Mesenchymal stem cell (in vitro differentiated cells and primary cell): ENCODE results near the gene RAP1B.
"Not testable (repeated sequence)": the region's sequence is repeated elsewhere in the genome, so short reads cannot be mapped to it uniquely, and the experiment has no call there.

Source experiments
- DNase-seq: peaks from one replicate; pipeline ENCODE4 v3.0.0-alpha.2; 2013
- H2AFZ ChIP-seq: one replicate; pipeline ENCODE4 v1.6.1; 2013; ENCODE audit warnings: low read depth, mild to moderate bottlenecking, control low read depth, inconsistent platforms, low read length, moderate library complexity
- H2AK5ac ChIP-seq: 2 replicates; pipeline ENCODE4 v1.6.1; 2013; ENCODE audit warnings: low read length, moderate library complexity, mild to moderate bottlenecking, inconsistent platforms; ENCODE audit not compliant: severe bottlenecking
- H2BK120ac ChIP-seq: one replicate; pipeline ENCODE4 v1.6.1; 2013; ENCODE audit warnings: low read depth, mild to moderate bottlenecking, inconsistent platforms, low read length, moderate library complexity
- H2BK12ac ChIP-seq, 2 experiments: one replicate each; pipeline ENCODE4 v1.6.1; 2013; ENCODE audit warnings: inconsistent platforms in 2 of 2, low read length in 2 of 2, mild to moderate bottlenecking in 2 of 2, moderate library complexity in 2 of 2, control low read depth in 1 of 2
- H2BK15ac ChIP-seq: one replicate; pipeline ENCODE4 v1.6.1; 2013; ENCODE audit warnings: mild to moderate bottlenecking, low read depth, inconsistent platforms; ENCODE audit not compliant: poor library complexity, severe bottlenecking
- H2BK5ac ChIP-seq: 2 replicates; pipeline ENCODE4 v1.6.1; 2013; ENCODE audit warnings: low read depth, mild to moderate bottlenecking, low read length, control low read depth, inconsistent platforms; ENCODE audit not compliant: poor library complexity, severe bottlenecking
- H3K14ac ChIP-seq, 2 experiments: one replicate each; pipeline ENCODE4 v1.6.1; 2013; ENCODE audit warnings: inconsistent platforms in 2 of 2, low read length in 2 of 2, control low read depth in 1 of 2, mild to moderate bottlenecking in 1 of 2, moderate library complexity in 1 of 2
- H3K18ac ChIP-seq, 2 experiments: one replicate each; pipeline ENCODE4 v1.6.1; 2013; ENCODE audit warnings: inconsistent platforms in 2 of 2, low read length in 2 of 2, control low read depth in 1 of 2, low read depth in 1 of 2, mild to moderate bottlenecking in 1 of 2
- H3K23ac ChIP-seq, 2 experiments: one replicate each; pipeline ENCODE4 v1.6.1; 2013; ENCODE audit warnings: inconsistent platforms in 2 of 2, low read length in 2 of 2, mild to moderate bottlenecking in 2 of 2, moderate library complexity in 2 of 2, control low read depth in 1 of 2
- H3K27ac ChIP-seq: 2 replicates; pipeline ENCODE4 v1.5.1; 2013; ENCODE audit warnings: mild to moderate bottlenecking, moderate library complexity, low read length, control low read depth, inconsistent platforms; ENCODE audit not compliant: poor library complexity, severe bottlenecking
- H3K27me3 ChIP-seq, 2 experiments: 2 replicates each; pipeline versions ENCODE4 v1.6.1 to v1.7.0; 2013; ENCODE audit warnings: low read length in 2 of 2, mild to moderate bottlenecking in 2 of 2, moderate library complexity in 2 of 2, control low read depth in 1 of 2, inconsistent platforms in 1 of 2; ENCODE audit not compliant: control insufficient read depth in 1 of 2, insufficient read depth in 1 of 2
- H3K36me3 ChIP-seq, 2 experiments: 2 replicates each; pipeline versions ENCODE4 v1.6.1 to v1.7.0; 2013; ENCODE audit warnings: low read length in 2 of 2, control low read depth in 1 of 2, inconsistent platforms in 1 of 2, low read depth in 1 of 2, mild to moderate bottlenecking in 1 of 2; ENCODE audit not compliant: insufficient read depth in 2 of 2, control insufficient read depth in 1 of 2
- H3K4ac ChIP-seq, 2 experiments: one replicate each; pipeline ENCODE4 v1.6.1; 2013; ENCODE audit warnings: inconsistent platforms in 2 of 2, low read length in 2 of 2, mild to moderate bottlenecking in 2 of 2, moderate library complexity in 2 of 2, control low read depth in 1 of 2, low read depth in 1 of 2
- H3K4me1 ChIP-seq: 2 replicates; pipeline ENCODE4 v1.6.1; 2013; ENCODE audit warnings: low read depth, low read length, control low read depth; ENCODE audit not compliant: control insufficient read depth, insufficient read depth
- H3K4me2 ChIP-seq: 2 replicates; pipeline ENCODE4 v1.6.1; 2013; ENCODE audit warnings: low read length, mild to moderate bottlenecking, inconsistent platforms; ENCODE audit not compliant: poor library complexity, severe bottlenecking
- H3K4me3 ChIP-seq, 2 experiments: 2 replicates each; pipeline versions ENCODE4 v1.5.1 to v1.7.0; 2013; ENCODE audit warnings: low read length in 2 of 2, mild to moderate bottlenecking in 2 of 2, control low read depth in 1 of 2, low read depth in 1 of 2; ENCODE audit not compliant: insufficient read depth in 1 of 2
- H3K79me1 ChIP-seq: replicated peaks from 2 replicates; pipeline ENCODE4 v1.6.1; 2013; ENCODE audit warnings: mild to moderate bottlenecking, control low read depth, low read length, inconsistent platforms; ENCODE audit not compliant: poor library complexity, severe bottlenecking
- H3K9ac ChIP-seq: 2 replicates; pipeline ENCODE4 v1.7.0; 2013; ENCODE audit warnings: mild to moderate bottlenecking, low read length, moderate library complexity
- H3K9me3 ChIP-seq: 2 replicates; pipeline ENCODE4 v1.7.0; 2013; ENCODE audit warnings: mild to moderate bottlenecking, low read length; ENCODE audit not compliant: control insufficient read depth
- H4K8ac ChIP-seq: one replicate; pipeline ENCODE4 v1.6.1; 2013; ENCODE audit warnings: inconsistent platforms, mild to moderate bottlenecking, low read length, moderate library complexity
- H4K91ac ChIP-seq: one replicate; pipeline ENCODE4 v1.6.1; 2013; ENCODE audit warnings: mild to moderate bottlenecking, low read length, inconsistent platforms
- WGBS: methylation state at CpG from one replicate; pipeline ENCODE4 v1.1.7; 2013; ENCODE audit warnings: mixed read lengths; 5-methylcytosine and 5-hydroxymethylcytosine counted together

RAP1B gene

DNA sequence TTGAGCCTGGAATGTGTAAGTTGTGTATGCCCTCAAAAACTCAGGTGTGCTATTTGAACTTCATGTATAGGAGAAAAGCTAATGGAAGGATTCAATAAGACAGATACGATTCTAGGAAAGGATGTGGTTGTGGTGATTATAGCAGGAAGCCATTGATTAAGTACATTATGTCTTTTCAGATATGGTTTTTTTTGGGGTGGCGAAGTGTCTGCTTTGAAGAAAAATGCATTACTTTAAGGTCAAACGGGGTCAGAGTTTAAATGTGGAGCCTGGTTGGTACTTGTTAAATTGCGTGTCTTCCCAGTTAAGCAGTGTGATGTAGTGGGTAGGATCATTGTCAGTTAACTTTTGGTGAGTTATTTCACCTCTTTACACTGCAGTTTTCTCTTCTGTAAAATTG lies 63.1 kb downstream of the RAP1B start:
- H3K9ac ChIP-seq: no peak overlapping the region
- peaks cover 4% of the 10 kb centered on the region for H3K4me1 ChIP-seq
- WGBS: 95% methylated on average over 4 of the region's 4 CpGs
- no peak overlapping the region for H3K4me3 ChIP-seq
- no peaks in the 10 kb centered on the region for H3K79me1 ChIP-seq
- no peaks in the 10 kb centered on the region for H3K27me3 ChIP-seq
- no peak overlapping the region for H2BK12ac ChIP-seq
- no peak overlapping the region for H2AFZ ChIP-seq
- no peak overlapping the region for H3K23ac ChIP-seq
- no peak for DNase-seq
- H3K4me2 ChIP-seq: no peak overlapping the region
- H3K14ac ChIP-seq: no peak overlapping the region
- H4K91ac ChIP-seq: no peak overlapping the region
- no peak overlapping the region for H3K27ac ChIP-seq
- H2BK120ac ChIP-seq: no peak overlapping the region
- H2BK5ac ChIP-seq: no peak overlapping the region
- H3K4ac ChIP-seq: no peak overlapping the region
- H3K36me3 ChIP-seq: no peaks in the 10 kb centered on the region
- H2BK15ac ChIP-seq: no peak overlapping the region
- no peak overlapping the region for H2AK5ac ChIP-seq
- H3K18ac ChIP-seq: no peak overlapping the region
- H3K9me3 ChIP-seq: no peaks in the 10 kb centered on the region
- H4K8ac ChIP-seq: no peak overlapping the region

DNA sequence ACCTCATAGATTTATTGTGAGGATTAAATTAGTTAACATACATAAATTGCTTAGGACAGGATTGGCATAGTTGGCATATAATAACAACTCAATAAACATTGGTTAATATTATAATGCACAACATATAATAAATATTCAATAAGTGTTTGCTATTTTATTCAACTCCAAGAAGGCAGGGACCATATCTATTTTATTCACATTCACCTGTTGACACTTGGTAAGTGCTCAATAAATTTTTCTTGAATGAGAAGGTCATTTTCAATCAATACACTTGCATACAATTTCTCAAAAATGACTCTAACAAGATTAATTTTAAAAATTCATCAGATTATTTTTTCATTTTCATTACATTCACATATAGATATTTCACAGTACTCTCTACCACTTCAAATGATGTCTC lies 63.7 kb downstream of the RAP1B start:
- H3K23ac ChIP-seq: no peak overlapping the region
- H3K4me3 ChIP-seq: no peak overlapping the region
- no peak overlapping the region for H3K9ac ChIP-seq
- H2BK5ac ChIP-seq: no peak overlapping the region
- no peak overlapping the region for H2BK12ac ChIP-seq
- H4K91ac ChIP-seq: no peak overlapping the region
- no peak overlapping the region for H3K27ac ChIP-seq
- no peaks in the 10 kb centered on the region for H3K27me3 ChIP-seq
- no peak overlapping the region for H2AFZ ChIP-seq
- H3K18ac ChIP-seq: no peak overlapping the region
- H3K4me1 ChIP-seq: peaks cover 4% of the 10 kb centered on the region
- no peak for DNase-seq
- H3K4ac ChIP-seq: no peak overlapping the region
- H3K79me1 ChIP-seq: no peaks in the 10 kb centered on the region
- H2BK15ac ChIP-seq: no peak overlapping the region
- no peak overlapping the region for H3K4me2 ChIP-seq
- H2BK120ac ChIP-seq: no peak overlapping the region
- H4K8ac ChIP-seq: no peak overlapping the region
- H3K36me3 ChIP-seq: no peaks in the 10 kb centered on the region
- no peaks in the 10 kb centered on the region for H3K9me3 ChIP-seq
- H2AK5ac ChIP-seq: no peak overlapping the region
- no peak overlapping the region for H3K14ac ChIP-seq

DNA sequence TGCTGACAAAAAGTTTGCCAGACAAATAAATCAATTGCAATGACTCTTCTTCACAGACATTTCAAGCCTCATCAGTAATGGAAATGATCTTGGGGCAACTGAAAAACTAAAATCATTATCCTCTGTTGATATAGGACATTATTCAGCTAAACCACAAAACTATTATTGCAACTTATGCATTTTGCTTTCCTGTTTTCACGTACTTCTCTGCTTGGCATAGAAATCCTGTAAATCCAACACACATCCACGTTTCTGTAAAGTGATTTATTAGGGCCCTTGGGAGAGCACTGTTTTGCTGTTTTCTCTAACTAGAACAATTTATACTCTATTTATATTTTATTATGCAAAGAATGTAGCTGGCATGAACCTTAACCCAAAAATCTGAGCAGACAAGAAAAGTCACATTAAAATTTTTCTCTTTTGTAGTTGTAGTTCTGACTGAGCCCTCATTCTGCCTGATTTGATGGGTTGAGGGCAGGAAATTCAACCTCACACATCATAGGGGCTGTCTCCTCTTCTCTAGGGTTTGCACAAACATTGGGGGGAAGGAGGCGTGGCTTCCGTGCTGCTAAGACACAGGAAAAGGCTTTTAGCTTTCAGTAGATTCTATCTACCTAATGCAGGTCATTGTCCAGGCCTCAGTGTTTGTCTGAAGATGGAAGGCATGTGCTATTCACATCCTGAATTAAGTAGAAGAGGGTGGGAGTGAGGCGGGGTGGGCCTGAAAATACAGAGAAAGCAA lies 64.6 kb downstream of the RAP1B start:
- peaks cover 4% of the 10 kb centered on the region for H3K4me1 ChIP-seq
- no peak overlapping the region for H3K27ac ChIP-seq
- no CpG with 5 or more reads among the region's 5 CpGs for WGBS
- DNase-seq: peak; percentile 16
- no peak overlapping the region for H2AFZ ChIP-seq
- H3K23ac ChIP-seq: no peak overlapping the region
- no peak overlapping the region for H2BK120ac ChIP-seq
- no peaks in the 10 kb centered on the region for H3K36me3 ChIP-seq
- no peak overlapping the region for H3K4me3 ChIP-seq
- H2AK5ac ChIP-seq: no peak overlapping the region
- H3K4me2 ChIP-seq: no peak overlapping the region
- H3K9me3 ChIP-seq: no peaks in the 10 kb centered on the region
- H3K9ac ChIP-seq: no peak overlapping the region
- H2BK5ac ChIP-seq: no peak overlapping the region
- no peaks in the 10 kb centered on the region for H3K79me1 ChIP-seq
- H3K18ac ChIP-seq: no peak overlapping the region
- H2BK12ac ChIP-seq: no peak overlapping the region
- H4K91ac ChIP-seq: no peak overlapping the region
- no peak overlapping the region for H4K8ac ChIP-seq
- no peaks in the 10 kb centered on the region for H3K27me3 ChIP-seq
- no peak overlapping the region for H3K4ac ChIP-seq
- no peak overlapping the region for H2BK15ac ChIP-seq
- H3K14ac ChIP-seq: no peak overlapping the region

DNA sequence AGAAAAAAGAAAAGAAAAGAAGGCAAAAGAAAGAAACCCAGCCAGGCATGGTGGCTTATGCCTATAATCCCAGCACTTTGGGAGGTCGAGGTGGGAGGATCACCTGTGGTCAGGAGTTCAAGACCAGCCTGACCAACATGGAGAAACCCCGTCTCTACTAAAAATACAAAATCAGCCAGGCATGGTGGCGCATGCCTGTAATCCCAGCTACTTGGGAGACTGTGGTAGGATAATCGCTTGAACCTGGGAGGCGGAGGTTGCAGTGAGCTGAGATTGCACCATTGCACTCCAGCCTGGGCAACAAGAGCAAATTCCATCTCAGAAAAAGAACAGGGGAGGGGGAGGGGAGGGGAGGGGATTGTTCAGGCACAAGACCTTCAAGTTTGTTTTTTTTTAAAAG lies 66.2 kb downstream of the RAP1B start:
- not testable (repeated sequence) for H3K23ac ChIP-seq, H3K14ac ChIP-seq, H3K27me3 ChIP-seq, H4K91ac ChIP-seq, H3K4me1 ChIP-seq, H3K36me3 ChIP-seq, H2AFZ ChIP-seq, H3K27ac ChIP-seq, H3K4me2 ChIP-seq, H3K9me3 ChIP-seq, H2BK15ac ChIP-seq, H4K8ac ChIP-seq, H3K79me1 ChIP-seq, H3K18ac ChIP-seq, H3K4ac ChIP-seq, H2BK120ac ChIP-seq, H2BK12ac ChIP-seq, H2AK5ac ChIP-seq, H3K4me3 ChIP-seq, DNase-seq, H2BK5ac ChIP-seq
- 99% methylated on average over 4 of the region's 5 CpGs for WGBS
- H3K9ac ChIP-seq: peak overlapping the region; percentile 76
